HG02571 (cell line): ENCODE measurements around the gene THAP11.
A peak's percentile ranks its signal among the peaks of the same experiment; 100 is the strongest.
"Not testable (repeated sequence)": the region's sequence is repeated elsewhere in the genome, so short reads cannot be mapped to it uniquely, and the experiment has no call there.

Source experiments
- ATAC-seq: cut with Tn5 transposase; IDR thresholded peaks from one replicate; pipeline ENCODE4 v1.9.1; 2021; ENCODE audit warnings: mild to moderate bottlenecking, moderate library complexity; ENCODE audit not compliant: unreplicated experiment

Gene THAP11

DNA sequence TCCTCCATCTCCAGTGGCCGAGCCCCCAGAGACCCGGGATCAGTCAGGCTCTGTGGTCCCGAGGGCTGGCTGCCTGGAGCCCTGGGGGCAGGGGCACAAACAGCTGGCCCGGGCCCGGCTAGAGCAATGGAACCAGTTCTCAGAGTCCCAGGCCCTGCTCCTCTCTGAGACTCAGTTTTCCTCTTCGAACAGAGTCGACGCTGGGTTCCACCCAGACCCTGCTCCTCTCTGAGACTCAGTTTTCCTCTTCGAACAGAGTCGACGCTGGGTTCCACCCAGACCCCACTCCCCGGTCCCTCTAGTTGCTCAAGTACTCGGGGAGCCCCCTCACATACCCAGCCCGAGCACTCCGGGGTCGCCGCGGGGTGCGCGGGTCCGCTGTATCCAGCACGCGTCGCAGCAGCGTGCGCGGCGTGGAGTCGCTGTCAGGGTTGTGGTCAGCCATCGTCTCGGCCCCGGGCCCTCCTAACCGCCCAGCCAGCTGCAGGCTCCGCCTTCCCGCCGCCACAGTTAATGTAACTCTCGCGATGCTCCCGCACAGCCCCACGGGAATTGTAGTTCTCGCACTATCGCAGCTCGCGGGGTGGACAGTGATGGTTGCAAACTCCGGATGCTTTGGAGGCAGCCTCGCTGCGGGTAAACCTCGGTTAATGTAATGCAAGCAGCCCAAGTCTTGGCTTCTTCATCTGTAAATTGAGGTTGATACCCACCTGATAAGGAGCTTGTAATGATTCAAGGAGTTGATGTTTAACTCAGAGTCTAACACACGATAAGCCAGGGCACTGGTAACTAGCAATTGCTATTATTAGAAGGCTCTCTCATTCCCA lies 8.5 kb upstream of the THAP11 start:
- ATAC-seq, result peak; percentile 94

DNA sequence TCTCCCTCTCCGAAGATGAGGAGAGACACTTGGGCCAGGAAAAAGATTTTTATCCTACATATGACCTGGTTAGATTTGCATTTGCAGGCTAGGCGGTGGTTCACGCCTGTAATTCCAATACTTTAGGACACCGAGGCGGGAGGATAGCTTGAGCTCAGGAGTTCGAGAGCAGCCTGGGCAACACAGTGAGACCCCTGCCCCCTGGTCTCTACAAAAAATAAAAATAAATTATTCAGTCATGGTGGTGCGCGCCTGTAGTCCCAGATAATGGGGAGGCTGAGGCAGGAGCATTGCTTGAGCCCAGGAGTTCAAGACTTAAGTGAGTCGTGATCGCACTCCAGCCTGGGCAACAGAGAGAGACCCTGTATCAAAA lies 7.9 kb upstream of the THAP11 start:
- no peak for ATAC-seq

DNA sequence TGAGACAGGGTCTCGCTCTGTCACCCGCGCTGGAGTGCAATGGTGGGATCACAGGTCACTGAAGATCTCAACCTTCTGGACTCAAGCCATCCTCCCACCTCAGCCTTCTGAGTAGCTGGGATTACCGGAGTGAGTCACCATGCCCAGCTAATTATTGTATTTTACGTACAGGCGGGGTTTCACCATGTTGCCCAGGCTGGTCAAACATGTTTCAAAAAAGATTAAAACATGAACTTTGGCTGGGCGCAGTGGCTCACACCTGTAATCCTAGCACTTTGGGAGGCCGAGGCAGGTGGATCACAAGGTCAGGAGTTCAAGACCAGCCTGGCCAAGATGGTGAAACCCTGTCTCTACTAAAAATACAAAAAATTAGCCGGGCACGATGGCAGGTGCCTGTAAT lies 4.9 kb upstream of the THAP11 start:
- ATAC-seq, result not testable (repeated sequence)

DNA sequence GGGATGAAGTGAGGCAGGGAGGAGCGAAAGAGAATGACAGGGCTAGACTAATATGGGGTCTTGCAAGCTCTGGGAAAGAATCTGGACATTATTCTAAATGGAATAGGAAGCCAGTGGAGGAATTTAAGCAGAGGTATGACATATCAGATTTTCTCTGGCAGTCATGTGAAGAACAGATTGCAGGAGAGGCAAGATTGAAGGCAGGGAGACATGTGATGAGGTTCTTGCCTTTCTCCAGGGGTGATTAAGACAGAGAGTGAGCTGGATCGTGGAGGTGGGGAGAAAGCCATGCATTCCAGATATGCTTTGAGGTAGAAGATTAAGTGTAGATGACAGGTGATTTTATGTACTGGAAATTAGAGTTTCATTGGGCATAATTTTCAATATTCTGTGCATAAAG lies 4.3 kb upstream of the THAP11 start:
- ATAC-seq, result no peak

DNA sequence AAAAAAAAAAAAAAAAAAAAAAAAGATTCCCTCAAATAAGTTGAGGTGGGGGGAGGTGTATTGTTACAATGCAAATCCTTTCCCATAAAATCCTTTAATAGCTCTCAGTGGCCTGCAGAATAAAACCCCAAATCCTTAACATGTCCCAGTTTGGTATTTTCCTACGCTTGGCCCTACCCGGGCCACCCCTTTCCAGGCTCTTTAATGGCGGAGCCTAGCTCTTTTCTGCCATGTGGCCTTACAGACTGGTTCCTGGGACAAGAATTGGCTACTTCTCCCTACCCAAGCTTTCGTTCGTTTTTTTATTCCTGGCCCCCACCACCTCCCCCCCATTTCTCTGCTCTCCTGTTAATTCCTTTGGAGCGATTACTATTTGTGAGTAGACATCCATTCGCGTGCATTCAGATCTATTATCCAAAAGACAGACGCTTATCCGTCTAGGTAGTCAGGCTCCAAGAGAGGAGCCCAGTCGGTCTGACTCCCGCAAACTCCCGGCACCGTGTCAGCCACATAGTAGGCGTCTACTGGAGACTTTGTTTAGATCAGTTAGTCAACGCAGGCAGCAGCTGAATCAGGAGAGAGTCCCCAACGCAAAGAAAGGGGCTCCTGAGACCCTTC lies 813 bp upstream of the THAP11 start:
- no peak for ATAC-seq

DNA sequence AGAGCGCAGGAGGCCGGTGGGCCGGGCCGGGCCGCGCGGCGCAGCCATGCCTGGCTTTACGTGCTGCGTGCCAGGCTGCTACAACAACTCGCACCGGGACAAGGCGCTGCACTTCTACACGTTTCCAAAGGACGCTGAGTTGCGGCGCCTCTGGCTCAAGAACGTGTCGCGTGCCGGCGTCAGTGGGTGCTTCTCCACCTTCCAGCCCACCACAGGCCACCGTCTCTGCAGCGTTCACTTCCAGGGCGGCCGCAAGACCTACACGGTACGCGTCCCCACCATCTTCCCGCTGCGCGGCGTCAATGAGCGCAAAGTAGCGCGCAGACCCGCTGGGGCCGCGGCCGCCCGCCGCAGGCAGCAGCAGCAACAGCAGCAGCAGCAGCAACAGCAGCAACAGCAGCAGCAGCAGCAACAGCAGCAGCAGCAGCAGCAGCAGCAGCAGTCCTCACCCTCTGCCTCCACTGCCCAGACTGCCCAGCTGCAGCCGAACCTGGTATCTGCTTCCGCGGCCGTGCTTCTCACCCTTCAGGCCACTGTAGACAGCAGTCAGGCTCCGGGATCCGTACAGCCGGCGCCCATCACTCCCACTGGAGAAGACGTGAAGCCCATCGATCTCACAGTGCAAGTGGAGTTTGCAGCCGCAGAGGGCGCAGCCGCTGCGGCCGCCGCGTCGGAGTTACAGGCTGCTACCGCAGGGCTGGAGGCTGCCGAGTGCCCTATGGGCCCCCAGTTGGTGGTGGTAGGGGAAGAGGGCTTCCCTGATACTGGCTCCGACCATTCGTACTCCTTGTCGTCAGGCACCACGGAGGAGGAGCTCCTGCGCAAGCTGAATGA lies 606 bp downstream of the THAP11 start:
- peak; percentile 13 for ATAC-seq

DNA sequence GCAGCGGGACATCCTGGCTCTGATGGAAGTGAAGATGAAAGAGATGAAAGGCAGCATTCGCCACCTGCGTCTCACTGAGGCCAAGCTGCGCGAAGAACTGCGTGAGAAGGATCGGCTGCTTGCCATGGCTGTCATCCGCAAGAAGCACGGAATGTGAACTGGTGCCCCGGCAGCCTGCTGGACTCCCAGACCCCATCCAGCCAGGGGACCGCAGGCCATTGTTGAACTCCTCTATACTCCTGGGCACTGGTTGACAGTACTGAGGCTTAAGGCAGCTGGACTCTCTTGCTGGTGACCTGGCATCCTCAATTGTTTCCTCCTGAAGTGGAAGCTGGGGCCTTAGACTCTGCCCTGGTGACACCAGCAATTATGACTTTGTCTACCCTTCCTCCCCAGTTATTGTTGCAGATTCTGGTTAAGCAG lies 1.2 kb downstream of the THAP11 start:
- no peak for ATAC-seq

DNA sequence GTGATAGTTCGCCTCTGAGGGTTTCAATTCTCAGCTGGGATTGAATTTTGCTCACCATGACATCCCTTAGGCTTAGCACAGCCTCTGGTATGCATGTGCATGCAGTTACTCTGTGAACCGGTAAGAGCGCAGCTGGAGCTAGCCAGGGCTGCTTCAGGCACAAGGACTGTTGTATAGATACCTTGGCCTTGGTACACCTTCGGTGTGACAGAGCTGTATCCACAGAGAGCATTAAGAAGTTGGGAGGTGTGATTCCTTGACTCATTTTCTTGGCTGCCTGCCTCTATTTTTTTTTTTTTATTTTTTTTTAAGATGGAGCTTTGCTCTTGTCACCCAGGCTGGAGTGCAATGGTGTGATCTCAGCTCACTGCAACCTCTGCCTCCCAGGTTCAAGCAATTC lies 2.4 kb downstream of the THAP11 start:
- no peak for ATAC-seq

DNA sequence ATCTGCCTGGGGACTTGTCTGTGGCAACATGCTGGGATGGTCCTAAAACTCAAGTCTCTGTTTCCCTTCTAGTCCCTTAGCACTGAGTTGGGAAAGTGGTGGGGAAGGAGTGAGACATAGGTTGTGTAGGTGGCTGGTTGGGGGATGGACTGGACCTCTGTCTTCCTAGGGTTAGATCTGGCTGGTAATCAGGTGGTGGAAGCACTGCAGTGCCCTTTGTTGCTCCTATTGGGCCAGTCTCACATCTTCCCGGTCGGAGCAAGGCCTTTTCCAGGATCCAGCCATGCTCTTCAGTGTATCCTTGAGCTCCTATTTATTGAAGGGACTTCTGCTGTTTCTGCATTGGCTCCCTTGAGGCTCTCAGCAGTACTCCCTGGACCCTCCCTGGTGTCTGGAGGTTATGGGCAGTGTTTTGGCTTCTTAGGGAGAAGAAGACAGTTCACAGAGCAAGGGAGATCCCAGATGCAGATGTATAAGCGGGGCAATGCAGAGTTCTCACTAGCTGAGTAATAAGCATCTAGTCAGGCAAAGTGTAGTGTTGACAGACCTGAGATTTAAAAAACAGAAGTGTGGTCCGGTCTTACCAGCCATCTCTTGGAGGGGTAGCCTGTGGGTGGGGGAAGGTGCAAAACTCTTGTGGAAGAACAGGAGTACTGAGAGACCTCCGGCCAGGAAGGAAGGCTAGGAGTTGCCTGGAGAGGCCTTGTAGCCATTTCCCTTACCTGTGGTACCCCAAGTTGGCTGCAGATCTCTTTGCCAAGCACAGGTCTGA lies 3.4 kb downstream of the THAP11 start:
- ATAC-seq, result no peak

DNA sequence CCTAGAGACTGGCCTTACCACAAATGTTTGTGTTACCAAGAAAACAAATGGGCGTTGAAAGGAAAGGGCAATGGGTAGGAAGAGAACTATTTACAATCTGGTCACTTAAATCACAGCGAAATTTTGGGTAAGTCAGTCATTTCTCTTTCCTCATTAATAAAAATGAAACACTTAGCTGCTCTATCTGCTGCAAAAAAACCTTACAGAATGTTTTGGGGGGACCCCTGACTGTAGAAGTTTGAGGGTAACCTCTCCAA lies 3.9 kb downstream of the THAP11 start:
- ATAC-seq, result no peak

DNA sequence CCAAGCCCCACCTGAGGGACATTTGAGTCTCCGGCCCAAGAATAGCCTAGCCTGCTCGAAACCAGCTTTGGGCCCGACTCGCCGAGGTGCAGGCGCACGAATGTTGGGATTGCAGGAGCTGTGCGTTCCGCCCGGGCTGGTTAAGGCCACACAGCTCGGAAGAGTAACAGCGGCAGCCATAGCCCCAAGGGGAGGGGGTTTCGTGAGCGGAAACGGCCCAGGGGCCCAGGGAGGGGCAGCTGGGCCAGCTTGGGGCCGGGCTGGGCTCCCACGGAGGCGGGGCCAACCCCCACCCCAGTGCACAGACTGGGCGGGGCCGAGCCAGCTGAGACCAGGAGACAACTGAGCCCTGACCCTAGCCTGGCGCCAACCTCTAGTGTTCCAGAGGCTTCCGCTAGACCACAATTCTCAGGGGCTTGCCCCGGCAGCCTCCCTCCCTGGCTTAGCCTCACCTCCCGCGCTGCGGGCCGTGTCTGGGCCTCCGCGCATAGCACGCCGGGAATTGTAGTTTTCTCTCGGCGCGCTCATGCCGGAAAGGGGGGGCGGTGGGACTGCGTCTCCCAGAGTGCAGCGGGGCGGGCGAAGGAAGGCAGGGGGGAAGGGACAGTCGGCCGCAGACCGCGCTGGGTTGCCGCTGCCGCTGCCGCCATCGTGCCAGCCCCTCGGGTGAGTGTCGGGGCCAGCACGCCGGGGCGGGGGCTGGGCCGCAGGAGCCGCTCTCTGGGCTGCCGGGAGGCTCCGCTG lies 4.4 kb downstream of the THAP11 start, which contains the start of gene NUTF2:
Gene NUTF2, plus strand, starts transcription at position 614 of the 744 bp plus-strand sequence. CDS start 18,198 bp downstream, outside the sequence.
- ATAC-seq, result peak; percentile 54

DNA sequence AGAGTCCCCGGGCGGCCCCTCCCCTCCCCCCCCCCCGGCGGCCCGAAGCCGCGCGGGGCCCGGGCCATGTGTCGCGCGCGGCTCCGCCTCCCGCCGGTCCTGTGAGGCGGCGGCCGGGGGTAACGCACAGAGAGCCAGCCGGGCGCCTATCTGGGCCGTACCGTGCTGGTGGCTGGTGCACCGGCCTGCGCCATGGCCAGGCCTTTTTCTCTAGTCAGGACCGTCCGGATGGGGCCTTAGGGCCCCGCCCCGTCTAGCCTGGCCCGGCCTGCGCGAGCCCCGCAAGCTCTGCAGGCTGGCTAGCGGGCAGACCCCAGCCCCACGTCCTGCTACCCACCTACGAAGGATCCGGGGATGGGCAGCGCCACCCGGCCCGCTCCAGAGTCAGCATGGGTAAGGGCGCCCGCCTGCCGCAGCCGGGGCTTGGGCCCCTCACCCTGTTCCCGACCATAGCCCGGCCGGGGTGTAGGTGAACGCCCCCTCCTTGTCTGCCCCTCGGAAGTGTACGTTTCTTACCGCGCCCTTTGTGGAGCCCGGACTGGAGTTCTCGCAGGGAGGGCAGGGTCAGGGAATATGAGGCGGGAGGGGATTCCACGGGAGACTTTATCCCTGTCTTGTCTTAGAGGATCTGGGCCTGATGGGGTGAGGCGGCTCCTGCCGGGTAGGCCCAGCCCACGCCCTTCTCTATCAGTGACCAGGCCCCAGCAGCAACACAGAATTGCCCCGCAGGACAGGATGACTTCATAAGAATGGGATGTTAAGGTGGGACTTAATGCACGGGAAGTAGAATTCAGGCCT lies 5.1 kb downstream of the THAP11 start, which contains the start of gene CENPT:
Gene CENPT, minus strand, starts transcription at position 630 of the 798 bp plus-strand sequence. CDS start 13,834 bp downstream, outside the sequence.
- peak; percentile 29 for ATAC-seq

DNA sequence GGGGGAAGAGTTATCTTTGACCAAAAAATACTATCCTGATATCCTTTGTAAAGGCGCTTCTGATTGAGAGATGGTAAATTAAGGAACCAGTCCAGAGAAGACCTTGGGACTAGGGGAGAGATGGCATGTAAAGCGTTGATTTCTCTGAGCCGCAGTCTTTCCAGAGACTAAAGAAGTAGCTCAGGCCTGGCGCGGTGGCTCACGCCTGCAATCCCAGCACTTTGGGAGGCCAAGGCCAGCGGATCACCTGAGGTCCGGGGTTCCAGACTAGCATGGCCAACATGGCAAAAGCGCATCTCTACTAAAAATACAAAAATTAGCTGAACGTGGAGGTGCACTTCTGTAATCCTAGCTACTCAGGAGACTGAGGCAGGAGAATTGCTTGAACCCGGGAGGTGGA lies 6.0 kb downstream of the THAP11 start:
- no peak for ATAC-seq

DNA sequence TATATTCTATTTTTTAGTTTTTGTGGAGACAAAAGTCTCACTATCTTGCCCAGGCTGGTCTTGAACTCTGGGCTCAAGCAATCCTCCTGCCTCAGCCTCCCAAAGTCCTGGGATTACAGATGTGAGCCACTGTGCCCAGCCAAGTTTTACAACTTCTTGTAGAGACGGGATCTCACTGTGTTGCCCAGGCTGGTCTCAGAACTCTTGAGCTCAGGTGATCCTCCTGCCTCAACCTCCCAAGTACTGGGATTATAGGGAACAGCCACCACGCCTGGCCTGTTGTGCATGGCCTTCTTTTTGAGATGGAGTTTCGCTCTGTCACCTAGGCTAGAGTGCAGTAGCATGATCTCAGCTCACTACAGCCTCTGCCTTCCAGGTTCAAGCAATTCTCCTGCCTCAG lies 11.6 kb downstream of the THAP11 start:
- no peak for ATAC-seq

DNA sequence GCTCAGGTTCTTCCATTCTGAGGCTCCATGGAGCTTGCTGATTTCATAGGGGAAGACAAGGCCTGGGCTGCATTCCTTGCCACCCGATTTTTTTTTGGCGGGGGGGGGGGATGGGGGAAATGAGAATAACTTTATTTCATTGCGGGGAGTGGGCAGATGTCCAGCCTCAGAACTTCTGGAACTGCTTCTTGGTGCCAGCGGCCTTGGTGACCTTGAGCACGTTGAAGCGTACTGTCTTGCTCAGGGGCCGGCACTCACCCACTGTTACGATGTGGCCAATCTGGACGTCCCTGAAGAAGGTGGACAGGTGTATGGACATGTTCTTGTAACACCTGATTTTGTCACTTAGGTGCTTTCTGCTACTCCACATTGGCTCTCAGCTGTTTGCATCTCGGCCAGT lies 13.7 kb downstream of the THAP11 start:
- ATAC-seq, result no peak

DNA sequence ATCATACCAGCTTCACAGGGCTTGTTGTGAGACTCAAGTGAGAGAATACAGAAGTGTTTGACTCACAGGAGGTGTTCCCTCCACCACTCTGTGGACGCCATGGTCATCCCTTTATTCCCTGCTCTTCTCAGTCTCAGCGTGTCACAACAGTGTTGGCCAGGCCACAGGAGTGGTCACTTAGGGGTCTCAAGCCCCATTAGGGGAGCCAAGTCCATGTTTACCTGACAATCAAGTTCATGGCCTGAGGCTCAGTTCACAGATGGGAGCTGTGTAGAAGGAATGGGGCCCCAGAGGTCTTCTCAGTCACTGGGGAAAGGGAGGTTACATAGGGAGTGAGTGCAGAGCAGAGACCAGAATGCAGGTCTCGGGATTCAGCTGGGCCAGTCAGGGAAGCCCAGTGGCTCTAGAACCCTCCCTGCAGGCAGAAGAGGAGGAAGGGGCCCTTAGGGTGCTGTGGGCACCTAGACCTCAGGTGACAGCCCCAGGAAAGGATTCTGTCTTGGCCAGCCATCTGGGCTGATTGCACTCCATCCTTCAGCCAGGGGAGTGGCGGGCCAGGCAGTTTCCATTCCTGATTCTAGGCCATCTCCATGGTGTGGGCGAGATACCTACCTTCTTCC lies 14.9 kb downstream of the THAP11 start:
- no peak for ATAC-seq

DNA sequence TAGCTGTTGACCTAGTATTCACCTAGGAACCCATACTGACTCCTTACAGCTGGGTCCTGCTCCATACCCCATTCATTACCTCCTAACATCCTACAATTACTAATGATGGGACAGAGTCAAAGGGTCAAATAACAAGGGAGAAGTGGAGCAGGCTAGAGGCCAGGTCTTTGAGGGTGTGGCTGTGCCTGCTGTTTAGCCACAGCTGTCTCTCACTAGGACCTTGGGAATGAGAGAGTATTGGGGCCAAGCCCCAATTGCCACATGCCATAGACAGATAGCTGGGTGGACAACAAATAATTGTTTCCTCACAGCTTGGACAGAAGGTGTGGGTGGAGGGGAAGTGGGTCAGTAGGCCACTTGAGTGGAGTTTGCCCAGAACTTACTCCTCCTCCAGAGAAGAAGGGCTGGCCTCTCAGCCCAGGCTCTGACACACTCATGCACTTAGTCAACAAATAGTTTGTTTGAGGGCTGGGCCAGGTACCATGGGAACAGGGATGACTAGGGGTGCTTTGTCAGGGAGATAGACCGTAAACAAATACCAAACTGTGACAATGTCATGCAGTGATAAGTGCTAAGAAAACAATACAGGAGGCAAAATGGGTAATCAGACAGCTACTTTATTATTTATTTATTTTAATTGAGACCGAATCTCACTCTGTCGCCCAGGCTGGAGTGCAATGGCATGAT lies 15.6 kb downstream of the THAP11 start:
- no peak for ATAC-seq

DNA sequence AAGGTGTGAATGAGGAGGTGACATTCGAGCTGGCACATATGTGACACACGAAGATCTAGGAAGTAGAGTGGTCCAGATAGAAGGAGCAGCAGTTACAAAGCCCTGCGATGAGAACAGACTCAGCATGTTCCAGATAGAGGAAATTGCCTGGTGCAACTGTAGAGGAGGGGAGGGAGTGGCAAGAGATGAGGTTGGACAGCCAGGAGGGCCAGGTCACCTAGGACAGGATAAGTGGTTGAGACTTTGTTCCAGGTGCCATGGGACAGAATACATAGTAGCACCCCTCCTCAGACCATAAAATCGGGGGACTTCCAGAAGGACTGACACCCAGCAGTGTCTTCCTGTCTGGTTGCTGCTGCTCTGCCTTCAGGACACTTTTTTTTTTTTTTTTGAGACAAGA lies 16.4 kb downstream of the THAP11 start:
- no peak for ATAC-seq
